Measurements from ENCODE around the gene DAW1. TPM values are rescaled to one million over a fixed set of nuclear protein-coding genes. Genes with fewer than 3 reads are reported as not detected.

Gene DAW1
- total RNA-seq, 1 donor from 2014 or later: not detected

GRCh38 chr2:227870710-227871374 is 589 bp upstream of the DAW1 start:
- ATAC-seq (peak; percentile 59), DNase-seq (no peak)
- Histone ChIP-seq H3K4me1 (no peaks in the 10 kb centered on the region), H3K4me3 (peak overlapping the region; percentile 36), H3K27me3 (no peaks in the 10 kb centered on the region), H3K36me3 (no peaks in the 10 kb centered on the region), H3K9me3 (no peaks in the 10 kb centered on the region), H3K27ac (peak overlapping the region; percentile 15)
- intact Hi-C loops (cut with DNase I): no loop called here
- no peak for TF ChIP-seq CTCF (IDR thresholded peaks at IDR 0.05)

- intact Hi-C loops (cut with DNase I): no loop called here
These were observed 1.2 kb downstream of the DAW1 start for GRCh38 chr2:227872676-227873075.

GRCh38 chr2:227876300-227876801 is 4.9 kb downstream of the DAW1 start:
- H3K4me1 ChIP-seq: no peaks in the 10 kb centered on the region
- no peak for ATAC-seq
- no peaks in the 10 kb centered on the region for H3K9me3 ChIP-seq
- intact Hi-C loops (cut with DNase I): no loop called here
- no peaks in the 10 kb centered on the region for H3K27me3 ChIP-seq
- H3K36me3 ChIP-seq: no peaks in the 10 kb centered on the region
- no peak overlapping the region for H3K4me3 ChIP-seq
- no peak for DNase-seq
- no peak overlapping the region for H3K27ac ChIP-seq
- no peak for TF ChIP-seq CTCF (IDR thresholded peaks at IDR 0.05)

More at GRCh38 chr2:227872676-227873075, 1.2 kb downstream of the DAW1 start:
- H3K4me3 ChIP-seq: no peak overlapping the region
- H3K27ac ChIP-seq: no peak overlapping the region
- H3K4me1 ChIP-seq: no peaks in the 10 kb centered on the region
- DNase-seq: no peak
- no peak for ATAC-seq
- H3K27me3 ChIP-seq: no peaks in the 10 kb centered on the region
- no peak for TF ChIP-seq CTCF (IDR thresholded peaks at IDR 0.05)
- H3K36me3 ChIP-seq: no peaks in the 10 kb centered on the region
- no peaks in the 10 kb centered on the region for H3K9me3 ChIP-seq

GRCh38 chr2:227877421-227878310 is 6.2 kb downstream of the DAW1 start:
- H3K27me3 ChIP-seq: no peaks in the 10 kb centered on the region
- no peaks in the 10 kb centered on the region for H3K9me3 ChIP-seq
- no peak overlapping the region for H3K27ac ChIP-seq
- H3K4me3 ChIP-seq: no peak overlapping the region
- intact Hi-C loops (cut with DNase I): no loop called here
- DNase-seq (no peak), ATAC-seq (no peak)
- no peak for TF ChIP-seq CTCF (IDR thresholded peaks at IDR 0.05)
- H3K4me1 ChIP-seq: no peaks in the 10 kb centered on the region
- no peaks in the 10 kb centered on the region for H3K36me3 ChIP-seq

GRCh38 chr2:227880460-227880859 is 9.0 kb downstream of the DAW1 start:
- Histone ChIP-seq H3K36me3 (no peaks in the 10 kb centered on the region), H3K9me3 (no peaks in the 10 kb centered on the region), H3K27me3 (no peaks in the 10 kb centered on the region), H3K4me3 (no peak overlapping the region), H3K27ac (no peak overlapping the region), H3K4me1 (no peaks in the 10 kb centered on the region)
- DNase-seq (no peak), ATAC-seq (no peak)
- intact Hi-C loops (cut with DNase I): no loop called here
- TF ChIP-seq CTCF (IDR thresholded peaks at IDR 0.05): no peak
